ENCODE results near the gene CD59. TPM values are rescaled to one million over a fixed set of nuclear protein-coding genes. Genes with fewer than 3 reads are reported as not detected.

CD59 gene
- total RNA-seq, 1 experiment from 2014 or later: 736 TPM

Other genes with a start within 250 kb of the CD59 start
- gene C11orf91, start 35.6 kb downstream of the CD59 start, total RNA-seq (2021; ENCODE audit: unreplicated experiment): 1.3 TPM
- 22.3 TPM for gene FBXO3, start 38.1 kb upstream of the CD59 start, total RNA-seq (2021; ENCODE audit: unreplicated experiment)
- 0.64 TPM for gene LMO2, start 155.7 kb upstream of the CD59 start, total RNA-seq (2021; ENCODE audit: unreplicated experiment)